Stomach (tissue), 9 donors: ENCODE measurements around the gene SLC5A1. TPM values are rescaled to one million over a fixed set of nuclear protein-coding genes. Genes with fewer than 3 reads are reported as not detected.
A peak's percentile ranks its signal among the peaks of the same experiment; 100 is the strongest.
"Not testable (repeated sequence)": the region's sequence is repeated elsewhere in the genome, so short reads cannot be mapped to it uniquely, and the experiment has no call there.

Source experiments
- DNase-seq, 2 donors: peaks; one replicate each; pipeline versions ENCODE4 v3.0.0 to v3.0.0-alpha.2; 2013 to 2019
- H3K27ac ChIP-seq, 5 donors: fragments of 200-600 bp in 4 of 5; sonication (generic) in 4 of 5; one replicate each; pipeline ENCODE4 v1.5.1; 2013 to 2019; ENCODE audit warnings: mild to moderate bottlenecking in 1 of 5, moderate library complexity in 1 of 5
- H3K27me3 ChIP-seq, 3 donors: fragments of 200-600 bp; sonication (generic); one replicate each; pipeline ENCODE4 v1.5.1; 2017 to 2019; ENCODE audit warnings: mixed run types in 1 of 3
- H3K36me3 ChIP-seq, 4 donors: fragments of 200-600 bp; sonication (generic); 1 replicate in 3 of 4; 2 replicates in 1 of 4; pipeline ENCODE4 v1.5.1; 2016 to 2019
- H3K4me1 ChIP-seq, 4 donors: fragments of 200-600 bp; sonication (generic); one replicate each; pipeline ENCODE4 v1.5.1; 2016 to 2019
- H3K4me3 ChIP-seq, 4 donors: fragments of 200-600 bp; sonication (generic) in 3 of 4; one replicate each; pipeline ENCODE4 v1.5.1; 2016 to 2019; ENCODE audit warnings: mild to moderate bottlenecking in 1 of 4
- H3K9me3 ChIP-seq, 4 donors: fragments of 200-600 bp; sonication (generic); one replicate each; pipeline ENCODE4 v1.5.1; 2016 to 2019
- CTCF ChIP-seq, 7 experiments: fragments of 450-650 bp in 4 of 7; fragments of 200-600 bp in 3 of 7; sonication (generic) in 3 of 7; IDR thresholded peaks; one replicate each; pipeline ENCODE4 v1.5.1; 2016 to 2019; ENCODE audit warnings: antibody characterized with exemption in 7 of 7, control low read depth in 2 of 7, mild to moderate bottlenecking in 1 of 7
- EP300 ChIP-seq: sonication (generic); formaldehyde crosslinking; IDR thresholded peaks from one replicate; pipeline ENCODE4 v1.6.1; 2017; ENCODE audit warnings: antibody characterized with exemption
- POLR2A ChIP-seq, 4 donors: fragments of 450-650 bp; IDR thresholded peaks; one replicate each; pipeline ENCODE4 v1.6.1; 2016; ENCODE audit warnings: antibody characterized with exemption in 4 of 4, control low read depth in 2 of 4, mild to moderate bottlenecking in 1 of 4, moderate library complexity in 1 of 4
- POLR2AphosphoS5 ChIP-seq, 3 donors: sonication (generic); formaldehyde crosslinking; IDR thresholded peaks; one replicate each; pipeline ENCODE4 v1.6.1; 2016; ENCODE audit warnings: antibody characterized with exemption in 3 of 3
- WGBS, 5 donors: extraction: QIAGEN DNeasy Blood & Tissue Kit in 3 of 5; methylation state at CpG; one replicate each; pipeline versions ENCODE4 v1.1.5 to v1.1.7; 2013 to 2018; 5-methylcytosine and 5-hydroxymethylcytosine counted together
- intact Hi-C: fragments of 100-400 bp; cut with DNase I; formaldehyde crosslinking; loops from one replicate; pipeline ENCODE4 v1.15.1; 2023; ENCODE audit warnings: low total_unique reads
- polyA plus RNA-seq, 3 donors: library from polyadenylated mRNA; stranded (reverse); fragments of 200-250 nt; gene quantifications; one replicate each; pipeline ENCODE4 v1.2.3, GENCODE V29; 2013
- small RNA-seq, 4 donors: library from RNA; depleted of rRNA; stranded (forward); fragments of <200 nt; gene quantifications; one replicate each; pipeline ENCODE3, GENCODE V24; 2016
- total RNA-seq, 5 donors: library from RNA; depleted of rRNA; stranded (reverse); fragments of >200 nt; gene quantifications; one replicate each; pipeline versions ENCODE4 v1.1.0 to v1.2.3, GENCODE V29; 2014 to 2016
- donor health status: healthy with polysubstance abuse.
- donor health status: Bipolar disorder and iron deficiency.
- donor health status: healthy.

Gene SLC5A1
- total and polyA plus RNA-seq, 8 donors: 0.68 to 13.8 (median 2.3) TPM; not detected in 3

DNA sequence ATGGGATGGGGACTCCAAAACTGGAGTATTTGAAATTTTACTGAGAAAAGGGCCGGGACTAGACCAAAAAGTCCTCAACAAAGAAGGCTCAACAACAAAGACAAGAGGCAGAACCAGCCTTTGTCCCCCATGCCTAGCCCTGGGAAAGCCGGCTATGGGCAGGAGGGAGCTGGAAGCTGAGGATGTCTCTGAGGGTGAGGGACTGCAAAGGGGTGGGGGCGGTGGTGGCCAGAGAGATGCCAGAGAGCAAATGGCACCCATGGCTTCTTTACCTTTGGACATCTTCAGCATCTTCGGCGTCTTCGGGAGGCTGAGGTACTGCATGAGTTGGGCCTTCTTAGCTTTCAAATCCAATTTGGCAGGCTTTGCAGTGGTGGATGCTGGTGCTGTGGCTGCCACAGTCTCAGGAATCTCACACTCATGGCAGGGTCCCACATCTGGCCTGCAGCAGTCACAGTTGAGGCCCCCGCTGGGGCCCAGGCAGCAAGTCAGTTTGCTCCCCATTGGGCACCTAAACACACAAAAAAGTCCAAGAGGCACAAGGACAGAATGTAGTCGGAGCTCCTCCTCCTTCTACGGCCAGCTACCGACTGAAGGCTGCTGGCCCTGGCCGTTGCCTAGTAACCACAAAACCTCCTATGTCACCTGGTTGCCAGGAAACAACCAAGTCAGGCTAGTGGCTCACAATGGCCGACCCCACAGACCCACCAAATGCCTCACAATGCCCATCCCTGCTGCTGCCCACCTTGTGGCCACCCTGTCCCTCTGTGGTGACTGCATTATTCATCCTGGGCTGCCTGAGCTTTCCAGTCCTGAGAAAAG lies 115.9 kb downstream of the SLC5A1 start, which contains the start of gene C22orf42:
C22orf42 (minus strand) TSS at position 592 of the 822 bp plus-strand sequence; CDS start at position 504, 88 bp downstream.
- H3K4me1 ChIP-seq: no peaks in the 10 kb centered on the region

DNA sequence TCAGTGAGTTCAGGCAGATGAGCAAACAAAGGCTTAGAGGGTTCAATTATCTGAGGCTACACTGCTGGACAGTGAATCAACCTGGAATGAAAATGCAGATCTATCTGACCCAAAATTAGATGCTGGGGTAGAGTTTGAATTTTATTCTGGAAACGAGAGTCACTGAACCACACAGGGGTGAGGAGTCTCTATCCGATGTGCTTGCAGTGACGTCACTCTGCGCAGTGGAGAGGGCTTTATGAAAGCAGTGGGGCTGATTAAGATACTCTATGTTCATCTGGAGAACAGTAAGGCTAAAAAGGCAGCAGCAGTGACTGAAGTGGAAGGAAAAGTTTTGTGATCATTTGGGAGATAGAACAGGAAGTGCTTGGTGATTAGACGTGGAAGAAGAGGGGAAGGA lies 117.3 kb downstream of the SLC5A1 start:
- H3K27me3 ChIP-seq: peaks cover 0 to 20% (median 0%) of the 10 kb centered on the region in 3 donors
- H3K36me3 ChIP-seq: not testable (repeated sequence)

More for the DNA sequence above, 115.9 kb downstream of the SLC5A1 start, which contains the start of gene C22orf42:
- Histone ChIP-seq H3K27me3 (peaks cover 0 to 12% (median 0%) of the 10 kb centered on the region in 3 donors), H3K27ac (no peak within 1 kb of the TSS), H3K9me3 (no peaks in the 10 kb centered on the region), H3K4me3 (no peak within 1 kb of the TSS), H3K36me3 (no peaks in the 10 kb centered on the region)
- WGBS, 5 donors: 50 to 69% (median 59%) methylated on average over 11 to 12 of the region's 12 CpGs
- intact Hi-C loops: no loop called here
- peak in 1 of 2 donors; percentile 39 for DNase-seq
- TF ChIP-seq POLR2A (IDR thresholded peaks at IDR 0.05): no peak
- TF ChIP-seq EP300: no peak
- no peak for TF ChIP-seq POLR2AphosphoS5 (IDR thresholded peaks at IDR 0.05)
- TF ChIP-seq CTCF (IDR thresholded peaks at IDR 0.05): no peak

More for the DNA sequence above, 117.3 kb downstream of the SLC5A1 start:
- H3K4me3 ChIP-seq, DNase-seq, H3K4me1 ChIP-seq, H3K27ac ChIP-seq, H3K9me3 ChIP-seq, intact Hi-C loops: not testable (repeated sequence)
- 70 to 80% (median 75%) methylated on average over 5 of the region's 5 CpGs for WGBS, 5 donors

Small RNA genes lying within 50 kb of the gene (small RNA-seq; reads per million reads assigned to genes)
- gene AP1B1P2: 0 reads per million in 4 donors

Other genes with a start within 250 kb of the SLC5A1 start
- gene YWHAH, start 98.7 kb upstream of the SLC5A1 start, total RNA-seq: 100 to 1,000 TPM in 1 of 5 donors, 10 to 100 TPM in 4; 20.5 to 284 (median 81.1) TPM
- 100 to 1,000 TPM in 2 of 3 donors, 10 to 100 TPM in 1; 60.9 to 156 (median 110) TPM for gene YWHAH, start 98.7 kb upstream of the SLC5A1 start, polyA plus RNA-seq
- gene C22orf42, start 116.0 kb downstream of the SLC5A1 start, total RNA-seq: not detected
- gene C22orf42, start 116.0 kb downstream of the SLC5A1 start, polyA plus RNA-seq: under 1 TPM in 1 of 3 donors, not detected in 2; 0.13 TPM
- gene RFPL2, start 161.8 kb downstream of the SLC5A1 start, total RNA-seq: not detected
- gene RFPL2, start 161.8 kb downstream of the SLC5A1 start, polyA plus RNA-seq: not detected
- gene SLC5A4, start 212.1 kb downstream of the SLC5A1 start, total RNA-seq: 1 to 10 TPM in 1 of 5 donors, under 1 TPM in 2, not detected in 2; 0.29 to 3.3 (median 0.58) TPM
- gene SLC5A4, start 212.1 kb downstream of the SLC5A1 start, polyA plus RNA-seq: not detected